ENCODE results near the gene ZNF862. TPM values are rescaled to one million over a fixed set of nuclear protein-coding genes. Genes with fewer than 3 reads are reported as not detected.

The ZNF862 gene
- total RNA-seq, 2 donors from 2014 or later, result 8.3 to 15.6 TPM

GRCh38 chr7:149871576-149871975 is 33.4 kb downstream of the ZNF862 start:
- H3K9ac ChIP-seq (ENCODE audit: extremely low read depth, low read length, poor library complexity, severe bottlenecking), result no peak overlapping the region
- no peak overlapping the region for H3K27ac Mint-ChIP-seq
- no peaks in the 10 kb centered on the region for H3K36me3 ChIP-seq (ENCODE audit: control insufficient read depth, insufficient read depth, low read length)
- no peak overlapping the region for H3K4me3 Mint-ChIP-seq
- 100% methylated on average over 1 of the region's 1 CpG; no CpG with 5 or more reads in 1 of the 2 experiments for WGBS, 2 experiments (ENCODE audit: insufficient coverage in 1 of 2, insufficient read length in 1 of 2)
- H3K4me3 ChIP-seq (ENCODE audit: low read length), result no peak overlapping the region
- no peak for DNase-seq
- no peaks in the 10 kb centered on the region for H3K9me3 Mint-ChIP-seq
- H3K27me3 ChIP-seq (ENCODE audit: control insufficient read depth, insufficient read depth, low read length, poor library complexity, severe bottlenecking), result peaks cover 17% of the 10 kb centered on the region
- H3K4me1 Mint-ChIP-seq, result peaks cover 17% of the 10 kb centered on the region
- H3K27me3 Mint-ChIP-seq (ENCODE audit: insufficient read depth), result peaks cover 29% of the 10 kb centered on the region
- TF ChIP-seq CTCF (conservative IDR thresholded peaks at IDR 0.05), result no peak
- no peaks in the 10 kb centered on the region for H3K36me3 Mint-ChIP-seq (ENCODE audit: low read depth)
- H3K27ac ChIP-seq (ENCODE audit: low read depth, low read length), result no peak overlapping the region
- peaks cover 8% of the 10 kb centered on the region for H3K4me1 ChIP-seq (ENCODE audit: control insufficient read depth, insufficient read depth, low read length)
- H3K9me3 ChIP-seq (ENCODE audit: control insufficient read depth, low read length), result no peaks in the 10 kb centered on the region

- Mint-ChIP-seq H3K27ac (peak overlapping the region; percentile 48), H3K4me3 (peak overlapping the region; percentile 66), H3K27me3 (ENCODE audit: insufficient read depth) (peaks cover 29% of the 10 kb centered on the region), H3K4me1 (peaks cover 17% of the 10 kb centered on the region), H3K36me3 (ENCODE audit: low read depth) (no peaks in the 10 kb centered on the region), H3K9me3 (no peaks in the 10 kb centered on the region)
- Histone ChIP-seq H3K27me3 (ENCODE audit: control insufficient read depth, insufficient read depth, low read length, poor library complexity, severe bottlenecking) (peaks cover 17% of the 10 kb centered on the region), H3K27ac (ENCODE audit: low read depth, low read length) (no peak overlapping the region), H3K4me3 (ENCODE audit: low read length) (peak overlapping the region; percentile 83), H3K36me3 (ENCODE audit: control insufficient read depth, insufficient read depth, low read length) (no peaks in the 10 kb centered on the region), H3K4me1 (ENCODE audit: control insufficient read depth, insufficient read depth, low read length) (peaks cover 8% of the 10 kb centered on the region), H3K9me3 (ENCODE audit: control insufficient read depth, low read length) (no peaks in the 10 kb centered on the region), H3K9ac (ENCODE audit: extremely low read depth, low read length, poor library complexity, severe bottlenecking) (peak overlapping the region; percentile 34)
- TF ChIP-seq CTCF (conservative IDR thresholded peaks at IDR 0.05), result peak; percentile 44
- 36 to 42% methylated on average over 9 to 13 of the region's 13 CpGs for WGBS, 2 experiments (ENCODE audit: insufficient coverage in 1 of 2, insufficient read length in 1 of 2)
- peak; percentile 82 for DNase-seq
Observed at GRCh38 chr7:149872419-149873073, 34.4 kb downstream of the ZNF862 start.

- no peak for TF ChIP-seq CTCF (conservative IDR thresholded peaks at IDR 0.05)
- Histone ChIP-seq H3K4me3 (ENCODE audit: low read length) (peak within 1 kb of the TSS; percentile 83), H3K36me3 (ENCODE audit: control insufficient read depth, insufficient read depth, low read length) (no peaks in the 10 kb centered on the region), H3K9ac (ENCODE audit: extremely low read depth, low read length, poor library complexity, severe bottlenecking) (peak within 1 kb of the TSS; percentile 34), H3K4me1 (ENCODE audit: control insufficient read depth, insufficient read depth, low read length) (peaks cover 8% of the 10 kb centered on the region), H3K27ac (ENCODE audit: low read depth, low read length) (no peak within 1 kb of the TSS), H3K9me3 (ENCODE audit: control insufficient read depth, low read length) (no peaks in the 10 kb centered on the region), H3K27me3 (ENCODE audit: control insufficient read depth, insufficient read depth, low read length, poor library complexity, severe bottlenecking) (peaks cover 17% of the 10 kb centered on the region)
- Mint-ChIP-seq H3K27ac (peak within 1 kb of the TSS; percentile 48), H3K27me3 (ENCODE audit: insufficient read depth) (peaks cover 29% of the 10 kb centered on the region), H3K4me1 (peaks cover 17% of the 10 kb centered on the region), H3K9me3 (no peaks in the 10 kb centered on the region), H3K4me3 (peak within 1 kb of the TSS; percentile 66), H3K36me3 (ENCODE audit: low read depth) (no peaks in the 10 kb centered on the region)
- 1% methylated on average over 37 to 93 of the region's 93 CpGs for WGBS, 2 experiments (ENCODE audit: insufficient coverage in 1 of 2, insufficient read length in 1 of 2)
- peak; percentile 97 for DNase-seq
Observed at GRCh38 chr7:149873074-149873969, 35.1 kb downstream of the ZNF862 start, which contains the start of gene ATP6V0E2. Gene ATP6V0E2, plus strand, starts transcription at chr7:149873969. Its CDS starts 97 bp downstream, at chr7:149874066.

All from endodermal cell (in vitro differentiated cells).